ENCODE data around the gene WDR44. TPM values are rescaled to one million over a fixed set of nuclear protein-coding genes. Genes with fewer than 3 reads are reported as not detected.

The WDR44 gene
- total RNA-seq, 1 donor from 2014 or later, result 19.0 TPM

DNA sequence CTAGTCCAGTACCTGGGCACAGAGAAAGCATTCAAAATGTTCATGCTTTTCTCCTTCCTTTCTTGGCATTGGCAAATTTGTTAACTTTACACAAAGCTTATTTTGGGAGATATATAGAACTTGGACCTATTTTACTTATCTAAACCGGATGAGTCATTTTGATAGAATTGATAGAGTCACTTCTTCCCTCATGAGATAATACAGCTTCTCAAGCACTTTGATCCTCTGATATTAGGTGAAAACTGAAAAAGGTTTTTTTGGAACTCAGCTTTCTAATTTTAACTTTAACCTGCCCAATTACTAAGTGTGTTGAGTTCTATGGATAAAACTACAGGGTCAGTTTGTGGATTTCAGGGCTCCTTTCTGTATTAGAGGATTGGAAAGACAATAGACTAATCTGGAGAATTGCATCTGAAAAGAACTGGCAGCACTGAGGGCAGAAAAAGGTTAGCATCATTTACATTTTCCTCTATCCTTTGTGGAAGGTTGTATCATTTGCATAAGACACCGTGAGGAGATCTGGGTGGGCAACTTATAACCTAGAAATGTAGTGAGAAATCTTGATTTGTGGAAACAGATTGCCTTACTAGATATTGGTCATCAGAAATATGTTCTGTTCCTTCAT lies 2.4 kb downstream of the WDR44 start:
- DNase-seq (ENCODE audit: low read depth), result no peak
- TF ChIP-seq, protein P1, sequence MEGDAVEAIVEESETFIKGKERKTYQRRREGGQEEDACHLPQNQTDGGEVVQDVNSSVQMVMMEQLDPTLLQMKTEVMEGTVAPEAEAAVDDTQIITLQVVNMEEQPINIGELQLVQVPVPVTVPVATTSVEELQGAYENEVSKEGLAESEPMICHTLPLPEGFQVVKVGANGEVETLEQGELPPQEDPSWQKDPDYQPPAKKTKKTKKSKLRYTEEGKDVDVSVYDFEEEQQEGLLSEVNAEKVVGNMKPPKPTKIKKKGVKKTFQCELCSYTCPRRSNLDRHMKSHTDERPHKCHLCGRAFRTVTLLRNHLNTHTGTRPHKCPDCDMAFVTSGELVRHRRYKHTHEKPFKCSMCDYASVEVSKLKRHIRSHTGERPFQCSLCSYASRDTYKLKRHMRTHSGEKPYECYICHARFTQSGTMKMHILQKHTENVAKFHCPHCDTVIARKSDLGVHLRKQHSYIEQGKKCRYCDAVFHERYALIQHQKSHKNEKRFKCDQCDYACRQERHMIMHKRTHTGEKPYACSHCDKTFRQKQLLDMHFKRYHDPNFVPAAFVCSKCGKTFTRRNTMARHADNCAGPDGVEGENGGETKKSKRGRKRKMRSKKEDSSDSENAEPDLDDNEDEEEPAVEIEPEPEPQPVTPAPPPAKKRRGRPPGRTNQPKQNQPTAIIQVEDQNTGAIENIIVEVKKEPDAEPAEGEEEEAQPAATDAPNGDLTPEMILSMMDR (IDR thresholded peaks at IDR 0.05; ENCODE audit: insufficient read depth, low read depth, low read length), result no peak
- no peak for TF ChIP-seq EZH2 (IDR thresholded peaks at IDR 0.05; ENCODE audit: insufficient read depth, low read length)
- Histone ChIP-seq H2AFZ (ENCODE audit: low read depth, low read length) (no peak overlapping the region), H3K4me3 (ENCODE audit: insufficient read depth, low read depth, low read length) (peak overlapping the region; percentile 93), H3K9me3 (ENCODE audit: insufficient read depth, low read depth, low read length) (no peaks in the 10 kb centered on the region), H3K36me3 (ENCODE audit: insufficient read depth, low read length) (no peaks in the 10 kb centered on the region), H3K9ac (ENCODE audit: low read length) (peak overlapping the region; percentile 98), H3K27me3 (ENCODE audit: insufficient read depth, low read length) (no peaks in the 10 kb centered on the region), H3K79me2 (ENCODE audit: insufficient read depth, low read length) (peaks cover 68% of the 10 kb centered on the region), H3K27ac (ENCODE audit: low read depth, low read length) (peak overlapping the region; percentile 87), H4K20me1 (ENCODE audit: insufficient read depth, low read length) (peaks cover 54% of the 10 kb centered on the region), H3K4me1 (ENCODE audit: insufficient read depth, low read length) (peaks cover 12% of the 10 kb centered on the region), H3K4me2 (ENCODE audit: low read length) (peak overlapping the region; percentile 92)
- peaks cover 9% of the 10 kb centered on the region for H3K4me1 Mint-ChIP-seq (ENCODE audit: low read depth, unreplicated experiment)
- H3K27me3 Mint-ChIP-seq (ENCODE audit: low read depth, unreplicated experiment), result no peaks in the 10 kb centered on the region
- no peaks in the 10 kb centered on the region for H3K36me3 Mint-ChIP-seq (ENCODE audit: low read depth, unreplicated experiment)
- no peak for FAIRE-seq
- peak overlapping the region; percentile 30 for H3K27ac Mint-ChIP-seq (ENCODE audit: unreplicated experiment)
- no peaks in the 10 kb centered on the region for H3K9me3 Mint-ChIP-seq (ENCODE audit: unreplicated experiment)
- H3K4me3 Mint-ChIP-seq (ENCODE audit: unreplicated experiment), result peak overlapping the region; percentile 95

DNA sequence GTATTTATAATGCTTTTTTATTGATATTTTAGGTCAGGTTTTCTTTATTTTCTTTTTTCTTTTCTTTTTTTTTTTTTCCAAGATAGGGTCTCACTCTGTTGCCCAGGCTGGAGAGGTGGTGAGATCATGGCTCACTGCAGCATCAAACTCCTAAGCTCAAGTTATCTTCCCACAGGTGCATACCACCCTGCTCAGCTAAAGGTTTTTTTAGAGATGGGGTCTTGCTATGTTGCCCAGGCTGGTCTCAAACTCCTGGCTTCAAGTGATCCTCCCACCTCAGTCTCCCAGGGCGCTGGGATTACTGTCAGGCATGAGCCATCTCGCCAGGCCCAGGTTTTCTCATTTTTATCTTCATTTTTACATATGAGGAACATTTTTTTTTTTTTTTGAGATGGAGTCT lies 3.3 kb downstream of the WDR44 start:
- Mint-ChIP-seq H3K27me3 (ENCODE audit: low read depth, unreplicated experiment) (no peaks in the 10 kb centered on the region), H3K9me3 (ENCODE audit: unreplicated experiment) (no peaks in the 10 kb centered on the region), H3K4me1 (ENCODE audit: low read depth, unreplicated experiment) (peaks cover 9% of the 10 kb centered on the region), H3K4me3 (ENCODE audit: unreplicated experiment) (peak overlapping the region; percentile 50), H3K27ac (ENCODE audit: unreplicated experiment) (no peak overlapping the region), H3K36me3 (ENCODE audit: low read depth, unreplicated experiment) (no peaks in the 10 kb centered on the region)
- H2AFZ ChIP-seq (ENCODE audit: low read depth, low read length), result no peak overlapping the region
- no peaks in the 10 kb centered on the region for H3K27me3 ChIP-seq (ENCODE audit: insufficient read depth, low read length)
- H4K20me1 ChIP-seq (ENCODE audit: insufficient read depth, low read length), result peaks cover 61% of the 10 kb centered on the region
- TF ChIP-seq, protein P1 (IDR thresholded peaks at IDR 0.05; ENCODE audit: insufficient read depth, low read depth, low read length), result no peak
- TF ChIP-seq EZH2 (IDR thresholded peaks at IDR 0.05; ENCODE audit: insufficient read depth, low read length), result no peak
- no peaks in the 10 kb centered on the region for H3K36me3 ChIP-seq (ENCODE audit: insufficient read depth, low read length)
- peak overlapping the region; percentile 92 for H3K4me2 ChIP-seq (ENCODE audit: low read length)
- no peak for FAIRE-seq
- DNase-seq (ENCODE audit: low read depth), result no peak
- H3K4me1 ChIP-seq (ENCODE audit: insufficient read depth, low read length), result peaks cover 12% of the 10 kb centered on the region
- H3K9ac ChIP-seq (ENCODE audit: low read length), result no peak overlapping the region
- H3K27ac ChIP-seq (ENCODE audit: low read depth, low read length), result no peak overlapping the region
- no peaks in the 10 kb centered on the region for H3K9me3 ChIP-seq (ENCODE audit: insufficient read depth, low read depth, low read length)
- H3K4me3 ChIP-seq (ENCODE audit: insufficient read depth, low read depth, low read length), result peak overlapping the region; percentile 93
- H3K79me2 ChIP-seq (ENCODE audit: insufficient read depth, low read length), result peaks cover 77% of the 10 kb centered on the region

DNA sequence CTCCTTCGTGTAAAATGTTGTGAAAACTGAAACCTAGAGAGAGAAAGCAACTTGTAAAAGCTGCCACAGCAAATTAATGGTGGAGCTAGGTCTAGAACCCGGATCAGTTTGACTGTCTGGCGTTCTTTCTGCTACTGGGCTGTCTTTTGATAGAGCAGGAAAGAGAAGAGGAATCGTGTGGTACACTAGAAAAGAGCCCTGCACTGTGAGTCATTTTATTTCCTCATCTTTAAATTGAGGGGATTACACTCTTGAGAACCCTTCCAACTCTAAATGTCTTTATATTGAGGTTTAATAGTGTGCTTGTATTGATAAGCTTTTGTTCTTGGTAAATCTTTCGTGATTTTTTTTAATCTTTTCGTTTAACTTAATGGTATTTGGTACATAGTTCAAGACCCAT lies 4.3 kb downstream of the WDR44 start:
- H3K4me1 ChIP-seq (ENCODE audit: insufficient read depth, low read length), result peaks cover 10% of the 10 kb centered on the region
- Mint-ChIP-seq H3K4me1 (ENCODE audit: low read depth, unreplicated experiment) (peaks cover 16% of the 10 kb centered on the region), H3K36me3 (ENCODE audit: low read depth, unreplicated experiment) (no peaks in the 10 kb centered on the region), H3K9me3 (ENCODE audit: unreplicated experiment) (no peaks in the 10 kb centered on the region), H3K27ac (ENCODE audit: unreplicated experiment) (no peak overlapping the region), H3K27me3 (ENCODE audit: low read depth, unreplicated experiment) (no peaks in the 10 kb centered on the region), H3K4me3 (ENCODE audit: unreplicated experiment) (peak overlapping the region; percentile 50)
- no peaks in the 10 kb centered on the region for H3K27me3 ChIP-seq (ENCODE audit: insufficient read depth, low read length)
- no peak for DNase-seq (ENCODE audit: low read depth)
- H3K27ac ChIP-seq (ENCODE audit: low read depth, low read length), result no peak overlapping the region
- no peak for FAIRE-seq
- no peaks in the 10 kb centered on the region for H3K9me3 ChIP-seq (ENCODE audit: insufficient read depth, low read depth, low read length)
- H3K4me2 ChIP-seq (ENCODE audit: low read length), result peak overlapping the region; percentile 63
- TF ChIP-seq EZH2 (IDR thresholded peaks at IDR 0.05; ENCODE audit: insufficient read depth, low read length), result no peak
- TF ChIP-seq, protein P1 (IDR thresholded peaks at IDR 0.05; ENCODE audit: insufficient read depth, low read depth, low read length), result no peak
- H2AFZ ChIP-seq (ENCODE audit: low read depth, low read length), result no peak overlapping the region
- H3K9ac ChIP-seq (ENCODE audit: low read length), result no peak overlapping the region
- no peak overlapping the region for H3K4me3 ChIP-seq (ENCODE audit: insufficient read depth, low read depth, low read length)
- H4K20me1 ChIP-seq (ENCODE audit: insufficient read depth, low read length), result peaks cover 69% of the 10 kb centered on the region
- H3K79me2 ChIP-seq (ENCODE audit: insufficient read depth, low read length), result peaks cover 87% of the 10 kb centered on the region
- no peaks in the 10 kb centered on the region for H3K36me3 ChIP-seq (ENCODE audit: insufficient read depth, low read length)
